ENCODE results near the gene DDX5. TPM values are rescaled to one million over a fixed set of nuclear protein-coding genes. Genes with fewer than 3 reads are reported as not detected.
"Not testable (repeated sequence)": the region's sequence is repeated elsewhere in the genome, so short reads cannot be mapped to it uniquely, and the experiment has no call there.

DDX5 gene
- total RNA-seq, 2 donors from 2014 or later = 1,029 to 1,188 TPM

DNA sequence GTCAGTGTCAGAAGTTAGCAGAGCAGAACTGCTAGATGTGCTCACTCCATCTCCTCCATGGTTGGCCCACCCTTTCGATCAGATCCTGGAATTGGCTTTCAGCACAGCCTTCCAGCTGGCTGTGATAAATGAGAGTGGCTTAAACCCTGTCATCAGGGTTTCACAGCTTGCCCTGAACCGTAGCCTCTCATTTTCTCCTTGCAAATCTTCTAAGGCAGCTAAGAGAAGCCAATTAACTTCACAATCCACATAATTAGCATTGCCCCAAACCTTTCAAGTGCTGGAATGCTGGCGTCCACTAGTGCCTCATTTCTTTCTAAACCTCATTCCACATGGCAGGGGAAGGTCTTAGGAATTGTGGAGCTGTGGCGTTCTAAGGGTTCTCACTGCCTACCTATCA is 35.5 kb downstream of the DDX5 start:
- DNase-seq (no peak), ATAC-seq (replicated peaks in 1 of 2) (no peak)
- no peaks in the 10 kb centered on the region for H3K9me3 Mint-ChIP-seq
- no peak overlapping the region for H3K27ac Mint-ChIP-seq
- no peaks in the 10 kb centered on the region for H3K27me3 Mint-ChIP-seq (ENCODE audit: low read depth)
- H3K4me1 Mint-ChIP-seq (ENCODE audit: low read depth) = no peaks in the 10 kb centered on the region
- no peak overlapping the region for H3K4me3 Mint-ChIP-seq
- H3K36me3 Mint-ChIP-seq (ENCODE audit: insufficient read depth in 2 of 2) = no peaks in the 10 kb centered on the region

DNA sequence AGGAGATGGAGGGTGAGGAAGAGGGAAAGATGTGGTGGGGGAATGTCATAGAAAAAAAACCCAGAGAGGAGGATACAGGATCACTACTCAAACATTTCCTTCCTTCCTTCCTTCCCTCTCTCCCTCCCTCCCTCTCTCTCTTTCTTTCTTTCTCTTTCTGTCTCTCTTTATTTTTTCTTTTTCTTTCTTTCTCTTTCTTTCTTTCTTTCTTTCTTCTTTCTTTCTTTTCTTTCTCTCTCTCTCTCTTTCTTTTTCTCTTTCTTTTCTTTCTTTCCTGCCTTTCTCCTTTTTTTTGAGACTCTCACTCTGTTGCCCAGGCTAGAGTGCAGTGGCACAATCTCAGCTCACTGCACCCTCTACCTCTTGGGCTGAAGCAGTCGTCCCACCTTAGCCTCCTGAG is 39.3 kb downstream of the DDX5 start:
- not testable (repeated sequence) for H3K27me3 Mint-ChIP-seq (ENCODE audit: low read depth)

DNA sequence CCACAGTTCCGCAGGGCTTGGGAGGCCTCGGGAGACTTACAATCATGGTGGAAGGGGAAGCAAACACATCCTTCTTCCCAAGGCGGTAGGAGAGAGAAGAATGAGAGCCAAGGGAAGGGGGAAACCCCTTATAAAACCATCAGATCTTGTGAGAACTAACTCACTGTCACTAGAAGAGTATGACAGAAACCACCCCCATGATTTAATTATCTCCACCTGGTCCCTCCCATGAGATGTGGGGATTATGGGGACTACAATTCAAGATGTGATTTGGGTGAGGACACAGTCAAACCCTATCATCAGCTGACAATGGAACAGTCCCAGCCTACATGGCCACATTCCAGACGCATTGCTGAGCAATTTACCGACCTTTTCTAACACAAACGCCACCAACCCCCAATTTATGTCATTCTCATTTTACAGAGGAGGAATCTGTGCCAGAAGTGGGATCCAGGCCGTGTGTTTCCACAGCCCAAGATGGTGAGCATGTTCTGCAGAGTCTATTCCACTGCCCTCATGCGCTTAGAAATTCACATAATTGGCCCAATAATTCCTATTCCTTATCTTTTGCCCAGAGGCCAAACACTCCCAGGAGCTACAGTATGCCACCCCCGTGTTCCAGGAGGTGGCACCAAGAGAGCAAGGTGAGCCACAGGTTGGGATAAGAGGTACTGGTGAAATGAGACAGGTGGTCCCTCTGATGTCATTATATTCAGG is 39.9 kb downstream of the DDX5 start:
- Mint-ChIP-seq H3K36me3 (ENCODE audit: insufficient read depth in 2 of 2) (no peaks in the 10 kb centered on the region), H3K27me3 (ENCODE audit: low read depth) (no peaks in the 10 kb centered on the region), H3K4me3 (no peak overlapping the region), H3K9me3 (no peaks in the 10 kb centered on the region), H3K4me1 (ENCODE audit: low read depth) (no peaks in the 10 kb centered on the region), H3K27ac (no peak overlapping the region)
- ATAC-seq (replicated peaks in 1 of 2) = no peak
- DNase-seq = no peak

More for the DNA sequence above, 39.3 kb downstream of the DDX5 start:
- H3K9me3 Mint-ChIP-seq; H3K4me1 Mint-ChIP-seq (ENCODE audit: low read depth); ATAC-seq (replicated peaks in 1 of 2); H3K36me3 Mint-ChIP-seq (ENCODE audit: insufficient read depth in 2 of 2); DNase-seq; H3K4me3 Mint-ChIP-seq: not testable (repeated sequence)
- H3K27ac Mint-ChIP-seq = peak overlapping the region; percentile 56

DNA sequence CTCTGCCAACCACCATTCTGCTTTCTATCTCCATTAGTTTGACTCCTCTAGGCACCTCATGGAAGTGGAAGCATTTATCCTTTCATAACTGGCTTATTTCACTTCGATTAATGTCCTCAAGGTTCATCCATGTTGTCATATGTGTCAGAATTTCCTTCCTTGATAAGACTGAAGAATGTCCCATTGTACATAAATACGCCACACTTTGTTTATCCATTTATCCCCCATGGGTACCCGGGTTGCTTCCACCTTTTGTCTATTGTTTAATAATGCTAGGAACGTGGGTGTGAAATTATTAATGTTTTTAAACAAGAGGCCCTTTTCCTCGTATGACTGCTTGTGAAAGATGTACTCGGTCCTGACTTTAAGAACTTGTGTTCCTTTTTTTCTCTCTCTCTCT is 44.3 kb downstream of the DDX5 start:
- Mint-ChIP-seq H3K36me3 (ENCODE audit: insufficient read depth in 2 of 2) (no peaks in the 10 kb centered on the region), H3K27me3 (ENCODE audit: low read depth) (no peaks in the 10 kb centered on the region), H3K4me1 (ENCODE audit: low read depth) (no peaks in the 10 kb centered on the region), H3K27ac (no peak overlapping the region), H3K4me3 (no peak overlapping the region), H3K9me3 (no peaks in the 10 kb centered on the region)
- DNase-seq (no peak), ATAC-seq (replicated peaks in 1 of 2) (no peak)

DNA sequence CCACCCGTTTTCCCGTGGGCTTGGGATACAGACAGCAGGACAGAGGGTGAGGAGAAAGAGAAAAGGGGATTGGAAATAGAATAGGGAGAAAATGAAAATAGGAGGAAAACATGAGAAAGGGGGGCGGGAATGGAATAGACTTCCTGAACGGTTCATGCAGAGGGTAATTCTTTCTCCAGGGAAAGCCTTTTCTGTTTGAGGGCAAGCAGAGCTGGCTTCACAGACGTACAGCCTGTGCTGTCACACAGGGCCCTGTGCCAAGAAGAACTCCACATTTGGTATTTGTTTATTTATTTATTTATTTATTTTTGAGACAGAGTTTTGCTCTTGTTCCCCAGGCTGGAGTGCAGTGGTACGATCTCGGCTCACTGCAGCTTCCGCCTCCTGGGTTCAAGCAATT is 45.1 kb downstream of the DDX5 start:
- no peaks in the 10 kb centered on the region for H3K9me3 Mint-ChIP-seq
- no peaks in the 10 kb centered on the region for H3K36me3 Mint-ChIP-seq (ENCODE audit: insufficient read depth in 2 of 2)
- no peaks in the 10 kb centered on the region for H3K27me3 Mint-ChIP-seq (ENCODE audit: low read depth)
- no peak for DNase-seq
- no peaks in the 10 kb centered on the region for H3K4me1 Mint-ChIP-seq (ENCODE audit: low read depth)
- no peak overlapping the region for H3K4me3 Mint-ChIP-seq
- no peak for ATAC-seq (replicated peaks in 1 of 2)
- no peak overlapping the region for H3K27ac Mint-ChIP-seq

DNA sequence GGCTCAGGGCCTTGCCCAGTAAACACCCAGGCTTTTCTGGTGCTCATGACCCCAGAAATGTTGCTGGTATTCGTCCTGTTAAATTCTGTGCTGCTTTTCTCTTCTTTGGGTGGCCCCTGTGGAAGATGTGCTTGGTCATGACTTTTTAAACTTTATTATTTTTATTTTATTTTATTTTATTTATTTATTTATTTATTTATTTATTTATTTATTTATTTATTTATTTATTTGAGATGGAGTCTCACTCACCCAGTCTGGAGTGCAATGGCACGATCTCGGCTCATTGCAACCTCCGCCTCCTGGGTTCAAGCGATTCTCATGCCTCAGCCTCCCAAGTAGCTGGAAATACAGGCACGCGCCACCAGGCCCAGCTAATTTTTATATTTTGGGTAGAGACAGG is 46.3 kb downstream of the DDX5 start:
- H3K36me3 Mint-ChIP-seq (ENCODE audit: insufficient read depth in 2 of 2); DNase-seq; H3K4me3 Mint-ChIP-seq; H3K27ac Mint-ChIP-seq; H3K27me3 Mint-ChIP-seq (ENCODE audit: low read depth); H3K4me1 Mint-ChIP-seq (ENCODE audit: low read depth); H3K9me3 Mint-ChIP-seq; ATAC-seq (replicated peaks in 1 of 2): not testable (repeated sequence)

DNA sequence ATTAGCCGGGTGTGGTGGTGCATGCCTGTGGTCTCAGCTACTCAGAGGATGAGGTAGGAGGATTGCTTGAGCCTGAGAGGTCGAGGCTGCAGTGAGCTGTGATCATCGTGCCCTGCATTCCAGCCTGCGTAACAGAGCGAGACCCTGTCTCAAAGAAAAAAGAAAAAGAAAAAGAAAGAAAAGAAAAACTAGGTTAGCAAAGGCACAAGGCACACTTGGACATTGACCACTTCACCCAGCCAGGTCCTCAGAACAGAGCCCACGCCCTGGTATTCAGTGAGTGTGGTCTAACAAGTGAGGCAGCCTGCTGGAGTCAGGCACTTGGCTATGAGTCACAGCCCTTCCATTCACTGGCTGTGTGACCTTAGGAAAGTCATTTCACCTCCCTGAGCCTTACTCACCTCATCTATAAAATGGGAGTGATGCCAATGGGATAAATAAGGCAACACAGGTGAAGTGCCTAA is 46.8 kb downstream of the DDX5 start:
- no peak overlapping the region for H3K4me3 Mint-ChIP-seq
- no peak overlapping the region for H3K27ac Mint-ChIP-seq
- H3K4me1 Mint-ChIP-seq (ENCODE audit: low read depth) = no peaks in the 10 kb centered on the region
- H3K27me3 Mint-ChIP-seq (ENCODE audit: low read depth) = no peaks in the 10 kb centered on the region
- H3K9me3 Mint-ChIP-seq = no peaks in the 10 kb centered on the region
- no peak for DNase-seq
- no peaks in the 10 kb centered on the region for H3K36me3 Mint-ChIP-seq (ENCODE audit: insufficient read depth in 2 of 2)
- ATAC-seq (replicated peaks in 1 of 2) = peak; percentile 19 to 40

DNA sequence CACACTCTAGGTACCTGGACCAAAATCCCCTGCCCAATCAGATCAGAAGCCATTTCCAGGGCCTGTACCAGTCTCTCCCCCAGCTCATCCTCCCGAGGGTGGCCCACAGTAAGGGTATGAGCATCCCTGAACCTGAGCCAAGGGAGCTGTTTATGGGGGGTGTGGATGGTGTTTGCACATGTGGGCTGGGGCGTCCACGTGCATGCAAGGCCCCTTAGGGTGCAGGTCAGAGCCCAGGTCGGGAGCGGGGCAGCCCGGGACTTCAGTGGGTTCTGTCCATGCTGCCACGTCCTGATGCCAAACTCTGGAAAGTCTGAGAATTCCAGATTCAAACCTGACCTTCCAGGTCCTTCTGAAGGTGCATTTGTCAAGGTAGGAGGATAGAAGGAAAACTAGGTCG is 47.3 kb downstream of the DDX5 start:
- no peak for ATAC-seq (replicated peaks in 1 of 2)
- no peak overlapping the region for H3K4me3 Mint-ChIP-seq
- H3K4me1 Mint-ChIP-seq (ENCODE audit: low read depth) = no peaks in the 10 kb centered on the region

DNA sequence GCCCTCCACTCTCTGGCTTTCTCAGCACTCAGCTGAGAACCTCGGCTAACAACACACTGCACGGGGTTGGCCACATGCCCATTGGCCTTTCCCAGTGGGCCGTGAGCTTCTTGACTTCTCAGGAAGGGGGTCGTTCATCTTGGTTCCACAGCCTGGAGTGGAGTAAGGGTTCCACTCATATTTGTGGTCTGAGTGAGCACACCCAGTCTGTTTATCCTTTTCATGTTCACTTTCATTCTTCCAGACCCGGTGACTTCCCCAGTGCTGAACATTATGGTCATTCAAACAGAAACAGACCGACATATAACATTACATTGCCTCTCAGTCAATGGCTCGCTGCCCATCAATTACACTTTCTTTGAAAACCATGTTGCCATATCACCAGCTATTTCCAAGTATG is 48.9 kb downstream of the DDX5 start:
- no peak for ATAC-seq (replicated peaks in 1 of 2)
- H3K27me3 Mint-ChIP-seq (ENCODE audit: low read depth) = no peaks in the 10 kb centered on the region
- H3K27ac Mint-ChIP-seq = no peak overlapping the region
- H3K9me3 Mint-ChIP-seq = no peaks in the 10 kb centered on the region
- H3K4me3 Mint-ChIP-seq = no peak overlapping the region
- H3K36me3 Mint-ChIP-seq (ENCODE audit: insufficient read depth in 2 of 2) = no peaks in the 10 kb centered on the region
- DNase-seq = no peak
- H3K4me1 Mint-ChIP-seq (ENCODE audit: low read depth) = no peaks in the 10 kb centered on the region

More for the DNA sequence above, 47.3 kb downstream of the DDX5 start:
- Mint-ChIP-seq H3K36me3 (ENCODE audit: insufficient read depth in 2 of 2) (no peaks in the 10 kb centered on the region), H3K27ac (no peak overlapping the region), H3K27me3 (ENCODE audit: low read depth) (no peaks in the 10 kb centered on the region), H3K9me3 (no peaks in the 10 kb centered on the region)
- DNase-seq = no peak

DNA sequence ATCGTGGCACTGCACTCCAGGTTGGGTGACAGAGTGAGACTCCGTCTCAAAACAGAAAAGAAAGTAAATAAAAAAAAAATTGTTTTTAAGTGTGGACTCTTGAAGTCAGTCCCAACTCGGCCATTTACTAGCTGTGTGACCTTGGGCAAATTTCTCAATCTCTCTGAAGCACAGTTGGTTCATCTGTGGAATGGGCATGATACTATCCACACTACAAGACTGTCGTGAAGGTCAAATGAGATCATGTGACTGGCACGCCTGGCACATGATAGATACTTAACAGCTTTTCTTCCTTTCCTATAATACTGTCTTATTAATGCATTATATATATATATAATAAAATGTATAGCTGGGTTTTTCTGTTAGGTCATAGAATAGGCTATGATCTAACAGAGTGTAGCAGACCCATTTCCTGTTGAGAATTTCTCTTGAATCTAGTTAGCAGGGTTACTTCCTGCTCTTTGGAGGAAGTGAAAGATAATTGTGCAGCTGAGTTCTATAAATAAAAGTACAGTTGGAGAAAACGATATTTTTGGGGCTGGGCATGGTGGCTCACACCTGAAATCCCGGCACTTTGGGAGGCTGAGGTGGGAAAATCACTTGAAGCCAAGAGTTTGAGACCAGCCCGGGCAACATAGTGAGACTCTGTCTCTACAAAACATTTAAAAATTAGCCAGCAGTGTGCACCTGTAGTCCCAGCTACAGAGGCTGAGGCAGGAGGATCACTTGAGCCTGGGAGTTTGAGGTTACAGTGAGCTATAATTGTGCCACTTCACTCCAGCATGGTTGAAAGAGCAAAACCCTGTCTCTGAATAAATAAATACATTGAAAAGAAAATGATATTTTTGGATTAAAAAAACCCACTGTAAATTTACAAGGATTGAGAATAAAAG is 49.9 kb downstream of the DDX5 start:
- Mint-ChIP-seq H3K4me1 (ENCODE audit: low read depth) (no peaks in the 10 kb centered on the region), H3K27ac (no peak overlapping the region), H3K27me3 (ENCODE audit: low read depth) (no peaks in the 10 kb centered on the region), H3K36me3 (ENCODE audit: insufficient read depth in 2 of 2) (no peaks in the 10 kb centered on the region), H3K9me3 (no peaks in the 10 kb centered on the region), H3K4me3 (no peak overlapping the region)
- no peak for DNase-seq
- ATAC-seq (replicated peaks in 1 of 2) = no peak

DNA sequence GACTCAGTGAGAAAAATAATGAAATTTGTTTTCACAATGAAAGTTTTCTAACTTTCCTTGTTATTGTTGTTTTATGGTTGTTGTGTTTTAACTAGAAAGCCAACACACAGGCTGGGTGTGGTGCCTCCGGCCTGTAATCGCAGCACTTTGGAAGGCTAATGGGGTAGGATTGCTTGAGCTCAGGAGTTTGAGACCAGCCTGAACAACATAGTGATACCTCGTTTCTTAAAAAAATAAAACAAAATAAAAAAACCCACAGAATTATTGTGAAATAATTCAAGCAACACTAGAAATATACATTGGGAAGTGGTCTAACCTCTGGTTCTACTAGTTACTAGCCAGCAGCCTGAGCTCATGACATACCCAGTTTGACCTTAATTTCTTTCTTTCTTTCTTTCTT is 56.5 kb downstream of the DDX5 start:
- Mint-ChIP-seq H3K27me3 (ENCODE audit: low read depth) (no peaks in the 10 kb centered on the region), H3K27ac (no peak overlapping the region), H3K4me3 (no peak overlapping the region), H3K36me3 (ENCODE audit: insufficient read depth in 2 of 2) (no peaks in the 10 kb centered on the region), H3K9me3 (no peaks in the 10 kb centered on the region), H3K4me1 (ENCODE audit: low read depth) (peaks cover 20% of the 10 kb centered on the region)
- no peak for ATAC-seq (replicated peaks in 1 of 2)
- no peak for DNase-seq

DNA sequence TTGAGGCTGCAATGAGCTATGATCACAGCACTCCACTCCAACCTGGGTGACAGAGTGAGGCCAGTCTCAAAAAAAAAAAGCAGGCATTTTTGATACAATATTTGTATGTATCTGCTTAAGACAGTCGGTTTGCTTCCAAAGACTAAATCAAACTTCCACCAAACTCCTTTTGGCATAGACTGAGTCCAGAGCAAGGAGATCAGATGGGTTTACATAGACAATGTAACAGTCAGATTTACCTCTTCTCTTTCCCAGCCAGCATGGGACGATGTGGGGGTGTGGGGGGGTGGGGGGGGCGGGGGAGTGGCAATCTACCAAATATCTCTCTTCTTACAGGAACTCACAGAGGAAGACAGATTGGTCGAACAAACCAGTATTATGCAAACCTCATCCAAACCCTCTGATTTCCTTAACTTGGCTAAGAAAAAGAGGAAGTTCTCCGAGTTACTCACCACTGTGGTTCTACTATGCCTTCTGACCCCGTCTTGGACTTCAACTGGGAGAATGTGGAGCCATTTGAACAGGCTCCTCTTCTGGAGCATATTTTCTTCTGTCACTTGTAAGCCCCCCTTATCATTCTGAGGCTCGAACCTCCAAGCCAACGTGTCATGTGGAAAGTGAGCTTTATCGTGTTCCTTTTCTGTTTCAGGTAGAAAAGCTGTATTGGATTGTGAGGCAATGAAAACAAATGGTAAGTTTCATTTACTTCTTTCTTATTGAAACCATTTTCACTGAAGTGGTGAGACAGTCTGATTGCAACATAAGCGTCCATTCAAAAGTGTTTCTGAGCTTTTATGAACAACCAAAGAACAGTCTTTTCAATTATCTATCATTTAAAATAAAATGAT is 57.2 kb downstream of the DDX5 start, which contains the start of gene MILR1:
TSS of gene MILR1 (plus strand) at position 451 of the 848 bp plus-strand sequence. CDS start at position 505, 54 bp downstream.
- DNase-seq (no peak), ATAC-seq (replicated peaks in 1 of 2) (no peak)
- H3K36me3 Mint-ChIP-seq (ENCODE audit: insufficient read depth in 2 of 2) = no peaks in the 10 kb centered on the region
- H3K4me1 Mint-ChIP-seq (ENCODE audit: low read depth) = peaks cover 20% of the 10 kb centered on the region
- no peaks in the 10 kb centered on the region for H3K9me3 Mint-ChIP-seq
- no peaks in the 10 kb centered on the region for H3K27me3 Mint-ChIP-seq (ENCODE audit: low read depth)
- peak within 1 kb of the TSS in 1 of 2 donors; percentile 20 for H3K4me3 Mint-ChIP-seq
- H3K27ac Mint-ChIP-seq = no peak within 1 kb of the TSS
